ENCODE results near the gene CNTNAP5.

- no peak for TF ChIP-seq CTCF (IDR thresholded peaks at IDR 0.05)
- no peak for TF ChIP-seq POLR2A (IDR thresholded peaks at IDR 0.05)
These were observed 561.1 kb downstream of the CNTNAP5 start for GRCh38 chr2:124586210-124586609.
